ENCODE results near the gene GPC6.

DNA sequence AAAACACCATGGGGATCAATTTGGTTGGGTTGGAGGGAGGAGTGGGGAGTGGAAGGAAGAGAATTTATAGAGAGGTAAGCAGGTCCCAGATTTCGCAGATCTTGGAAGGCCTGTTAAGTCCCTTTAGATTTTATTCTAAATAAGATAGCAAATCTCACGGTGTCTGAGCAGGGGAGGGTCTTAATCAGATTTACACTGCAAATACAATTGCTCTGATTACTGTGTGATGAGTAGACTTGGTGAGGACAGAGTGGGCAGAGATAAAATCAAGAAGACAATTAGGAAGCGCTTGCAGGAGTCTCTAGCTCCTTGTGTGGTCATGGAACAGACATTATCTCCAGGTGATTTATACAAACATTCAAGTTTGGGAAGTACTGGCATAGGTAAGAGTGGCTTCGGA lies 126.0 kb downstream of the GPC6 start:
- no peak for TF ChIP-seq CTCF (IDR thresholded peaks at IDR 0.05)
- no peak for TF ChIP-seq POLR2A (IDR thresholded peaks at IDR 0.05)
